ENCODE data around the gene TMC6. TPM values are rescaled to one million over a fixed set of nuclear protein-coding genes. Genes with fewer than 3 reads are reported as not detected.
"Not testable (repeated sequence)": the region's sequence is repeated elsewhere in the genome, so short reads cannot be mapped to it uniquely, and the experiment has no call there.

TMC6 gene
- total RNA-seq, 1 donor from 2014 or later: 151 TPM

DNA sequence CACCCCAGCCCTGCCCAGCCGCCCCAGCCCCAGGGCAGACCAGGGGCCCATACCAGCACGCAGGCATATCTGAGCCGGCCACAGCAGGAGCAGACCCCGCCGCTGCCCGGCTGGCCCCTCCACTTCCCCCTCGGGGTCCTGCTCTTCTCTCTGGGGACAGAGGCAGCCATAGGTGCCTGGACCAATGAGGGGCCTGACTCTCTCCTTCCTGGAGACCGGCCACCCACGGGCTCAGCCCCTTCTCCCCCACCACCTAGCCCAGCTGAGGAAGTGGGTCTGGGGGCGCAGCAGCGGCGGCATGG is 3.8 kb downstream of the TMC6 start:
- no peak for DNase-seq (ENCODE audit: low spot score)

DNA sequence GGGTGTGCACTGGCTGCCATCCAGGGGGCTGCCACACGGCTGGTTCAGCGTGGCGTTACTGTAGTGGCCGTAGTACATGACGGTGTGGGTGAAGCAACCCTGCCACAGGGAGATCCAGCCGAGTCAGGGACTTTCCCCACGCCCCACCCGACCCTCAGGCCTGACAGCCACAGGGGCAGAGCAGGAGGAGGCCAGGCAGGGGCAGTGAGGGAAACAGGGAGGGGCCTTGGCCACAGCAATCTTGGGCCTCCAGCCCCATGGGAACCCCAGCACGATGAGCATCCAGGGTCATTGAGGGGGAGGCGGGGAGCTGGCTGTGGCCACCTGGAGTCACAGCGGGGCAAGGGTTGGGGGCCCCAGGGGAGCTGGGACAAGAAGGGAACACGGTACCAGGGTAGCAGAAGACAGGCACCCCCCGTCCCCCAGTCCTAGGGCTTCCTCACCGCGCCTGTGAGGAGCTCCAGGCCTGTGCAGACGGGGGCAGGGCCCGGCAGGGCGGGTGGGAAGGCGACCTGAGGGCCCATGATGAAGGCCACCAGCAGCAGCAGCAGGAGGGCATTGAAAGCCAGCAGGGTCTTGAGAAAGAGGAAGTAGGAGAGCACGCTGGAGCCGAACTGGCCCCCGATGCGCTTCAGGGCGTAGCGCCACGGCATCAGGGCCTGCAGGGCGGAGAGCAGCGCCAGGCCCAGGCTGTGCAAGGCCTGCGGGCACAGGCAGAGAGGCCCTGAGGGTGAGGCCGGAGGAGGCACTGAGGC is 4.3 kb downstream of the TMC6 start:
- no peak for DNase-seq (ENCODE audit: low spot score)

DNA sequence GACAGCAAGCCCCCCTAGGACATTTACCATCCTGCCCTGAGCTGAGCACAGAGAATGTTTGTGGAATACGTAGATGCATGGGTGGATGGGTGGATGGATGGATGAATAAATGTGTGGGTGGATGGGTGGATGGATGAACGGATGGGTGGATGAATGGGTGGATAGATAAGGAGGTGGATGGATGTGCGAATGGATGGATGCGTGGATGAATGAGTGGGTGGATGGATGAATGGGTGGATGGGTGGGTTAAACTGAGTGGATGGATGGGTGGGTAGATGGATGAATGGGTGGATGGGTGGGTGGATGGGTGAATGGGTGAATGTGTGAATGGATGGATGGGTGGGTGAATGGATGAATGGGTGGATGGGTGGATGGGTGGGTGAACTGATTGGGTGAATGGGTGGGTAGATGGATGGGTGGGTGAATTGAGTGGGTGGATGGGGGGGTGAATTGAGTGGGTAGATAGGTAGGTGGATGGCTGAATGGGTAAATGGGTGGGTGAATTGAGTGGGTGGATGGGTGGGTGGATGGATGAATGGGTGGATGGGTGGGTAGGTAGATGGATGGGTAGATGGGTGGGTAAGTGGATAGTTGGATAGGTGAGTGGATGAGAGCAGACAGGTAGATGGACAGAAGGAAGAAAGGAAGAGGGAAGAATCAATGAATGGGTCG is 5.2 kb downstream of the TMC6 start:
- no peak for DNase-seq (ENCODE audit: low spot score)

GRCh38 chr17:78122931-78123249 is 5.7 kb downstream of the TMC6 start:
- no peak for DNase-seq (ENCODE audit: low spot score)

- DNase-seq (ENCODE audit: low spot score): no peak
These were observed 6.2 kb downstream of the TMC6 start for GRCh38 chr17:78122216-78122930.

GRCh38 chr17:78121801-78122215 is 6.7 kb downstream of the TMC6 start:
- DNase-seq (ENCODE audit: low spot score): no peak

DNA sequence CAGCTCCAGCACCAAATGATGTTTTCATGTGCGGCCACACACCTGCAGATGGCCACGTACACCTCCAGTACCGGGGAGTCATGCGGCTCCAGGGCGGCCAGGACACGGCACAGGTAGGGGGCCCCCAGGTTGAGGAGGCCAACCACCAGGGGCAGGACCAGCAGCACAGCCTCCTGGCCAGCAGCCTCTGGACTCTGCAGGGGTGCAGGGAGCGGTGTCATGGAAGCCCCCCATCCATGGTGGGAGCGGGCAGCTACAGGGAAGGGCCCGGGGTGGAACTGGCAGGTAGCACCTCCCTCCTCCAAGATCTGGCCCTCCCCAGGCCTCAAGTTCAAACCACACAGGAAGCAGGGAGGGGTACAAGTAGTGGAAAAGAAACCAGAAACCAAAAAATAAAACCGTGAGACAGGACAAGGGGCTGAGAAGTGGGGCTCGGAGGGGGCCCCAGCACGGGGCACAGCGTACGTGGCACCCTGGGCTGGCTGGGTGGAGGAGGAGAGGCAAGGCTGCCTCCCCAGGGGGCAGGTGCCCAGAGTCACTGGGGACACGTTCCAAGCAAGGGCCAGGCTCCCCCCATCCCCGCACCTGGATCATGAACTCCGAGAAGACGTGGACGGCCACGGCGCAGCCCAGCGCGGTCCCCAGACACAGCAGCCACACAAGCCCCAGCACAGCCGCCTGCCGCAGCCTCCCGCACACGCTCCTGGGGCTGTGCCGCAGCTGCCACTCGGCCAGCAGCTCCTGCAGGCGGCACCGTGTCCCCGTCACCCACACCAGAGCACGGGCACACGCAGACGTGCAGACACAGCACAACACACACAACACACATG is 7.4 kb downstream of the TMC6 start:
- DNase-seq (ENCODE audit: low spot score): no peak

- no peak for DNase-seq (ENCODE audit: low spot score)
These were observed 8.0 kb downstream of the TMC6 start for GRCh38 chr17:78120537-78120936.

DNA sequence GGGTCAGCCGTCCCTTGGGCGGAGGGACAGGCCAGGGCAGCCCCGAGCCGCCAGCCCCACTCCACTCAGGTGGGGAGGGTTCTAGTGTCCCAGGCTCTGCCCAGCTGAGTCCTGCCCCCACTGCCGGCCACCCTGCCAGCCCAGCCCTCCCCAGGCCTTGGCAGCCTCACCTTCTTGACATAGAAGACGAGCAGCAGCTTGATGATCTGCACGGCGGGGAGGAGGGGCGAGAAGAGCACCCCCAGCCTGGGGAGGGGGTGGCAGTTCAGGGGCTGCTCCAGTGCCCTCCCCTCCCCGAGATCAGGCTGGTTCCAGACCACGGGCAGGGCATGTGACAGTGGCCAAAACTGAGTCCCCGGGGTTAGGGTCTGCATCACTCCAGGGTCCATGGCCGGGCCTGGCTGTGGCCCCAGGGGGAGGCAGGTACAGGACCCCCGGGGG is 9.7 kb downstream of the TMC6 start:
- no peak for DNase-seq (ENCODE audit: low spot score)

GRCh38 chr17:78117027-78117981 is 11.3 kb downstream of the TMC6 start:
- no peak for DNase-seq (ENCODE audit: low spot score)

GRCh38 chr17:78116411-78116810 is 12.1 kb downstream of the TMC6 start:
- DNase-seq (ENCODE audit: low spot score): no peak

DNA sequence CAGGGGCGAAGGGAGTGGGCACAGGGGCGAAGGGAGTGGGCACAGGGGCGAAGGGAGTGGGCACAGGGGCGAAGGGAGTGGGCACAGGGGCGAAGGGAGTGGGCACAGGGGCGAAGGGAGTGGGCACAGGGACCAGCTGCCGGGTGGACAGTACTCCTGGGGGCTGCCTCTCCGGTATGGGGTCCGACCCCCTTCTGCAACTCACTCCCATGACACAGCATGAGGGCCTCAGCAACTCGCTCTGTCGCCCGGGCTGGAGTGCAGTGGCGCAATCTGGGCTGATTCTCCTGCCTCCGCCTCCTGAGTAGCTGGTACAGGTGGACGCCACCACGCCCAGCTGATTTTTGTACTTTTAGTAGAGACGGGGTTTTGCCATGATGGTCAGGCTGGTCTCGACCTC is 12.8 kb downstream of the TMC6 start:
- not testable (repeated sequence) for DNase-seq (ENCODE audit: low spot score)

GRCh38 chr17:78114831-78115723 is 13.5 kb downstream of the TMC6 start:
- no peak for DNase-seq (ENCODE audit: low spot score)

DNA sequence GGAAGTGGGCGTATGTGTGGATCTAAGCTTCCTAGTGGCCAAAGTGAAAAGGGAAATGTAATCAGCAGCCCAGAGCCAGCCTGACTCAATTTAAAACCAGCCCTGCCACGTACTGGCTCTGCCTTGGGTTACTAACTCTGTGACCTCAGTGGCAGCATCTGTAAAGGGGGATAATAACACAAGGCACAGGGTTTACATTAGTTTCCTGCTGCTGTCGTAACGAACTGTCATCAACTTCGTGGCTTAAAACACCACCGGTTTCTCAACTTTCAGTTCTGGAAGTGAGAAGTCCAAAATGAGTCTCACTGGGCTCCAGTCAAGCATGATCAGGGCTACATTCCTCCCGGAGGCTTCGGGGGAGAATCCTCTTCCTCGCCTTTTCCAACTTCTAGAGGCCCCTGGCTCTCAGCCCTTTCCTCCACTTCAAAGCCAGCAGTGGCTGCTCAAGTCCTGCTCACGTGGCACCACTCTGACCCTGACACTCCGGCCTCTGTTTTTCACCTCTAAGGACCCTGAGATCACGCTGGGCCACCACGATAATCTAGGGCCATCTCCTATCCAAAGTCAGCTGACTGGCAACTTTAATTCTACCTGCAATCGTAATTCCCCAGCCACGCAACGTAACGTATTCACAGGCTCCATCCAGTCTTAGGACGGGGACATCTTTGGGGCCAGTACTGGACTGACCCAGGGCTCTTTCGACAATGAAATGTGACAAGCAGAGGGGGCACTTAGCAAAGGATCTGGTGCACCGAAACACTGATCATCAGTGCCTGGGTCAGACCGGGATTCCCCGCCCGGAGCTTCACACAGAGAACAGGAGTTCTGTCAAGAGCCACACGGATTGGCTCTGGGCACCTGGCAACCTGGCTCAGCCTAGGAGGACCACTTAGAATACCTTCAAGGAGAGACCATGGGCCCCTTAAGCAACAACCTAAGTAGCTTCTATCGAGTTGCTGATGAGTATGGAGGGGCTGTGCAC is 14.5 kb downstream of the TMC6 start:
- DNase-seq (ENCODE audit: low spot score): no peak

- no peak for DNase-seq (ENCODE audit: low spot score)
These were observed 15.8 kb downstream of the TMC6 start for GRCh38 chr17:78112518-78113471.

GRCh38 chr17:78111727-78112517 is 16.6 kb downstream of the TMC6 start:
- no peak for DNase-seq (ENCODE audit: low spot score)

Data from ureter (tissue), 1 donor.